KMS-11 (cell line): Measurements from ENCODE around the gene ARL10.
A peak's percentile ranks its signal among the peaks of the same experiment; 100 is the strongest.

Experiments
- H2AFZ ChIP-seq: fragments of 200-600 bp; sonication (generic); 2 replicates; pipeline ENCODE4 v1.6.1; 2016; ENCODE audit warnings: antibody characterized with exemption, mixed run types, low read depth
- H3K27ac ChIP-seq: fragments of 200-600 bp; sonication (generic); 2 replicates; pipeline ENCODE4 v1.6.1; 2016; ENCODE audit warnings: mild to moderate bottlenecking, mixed run types
- H3K27me3 ChIP-seq: fragments of 200-600 bp; sonication (generic); 2 replicates; pipeline ENCODE4 v1.6.1; 2017; ENCODE audit warnings: mild to moderate bottlenecking, low read depth, mixed run types, moderate library complexity; ENCODE audit not compliant: insufficient read depth
- H3K36me3 ChIP-seq: fragments of 200-600 bp; sonication (generic); 2 replicates; pipeline ENCODE4 v1.6.1; 2017; ENCODE audit warnings: mild to moderate bottlenecking, mixed run types; ENCODE audit not compliant: insufficient read depth
- H3K4me1 ChIP-seq: fragments of 200-600 bp; sonication (generic); 2 replicates; pipeline ENCODE4 v1.6.1; 2016; ENCODE audit warnings: mild to moderate bottlenecking, low read depth, mixed run types; ENCODE audit not compliant: poor library complexity, severe bottlenecking
- H3K4me2 ChIP-seq: fragments of 200-600 bp; sonication (generic); 2 replicates; pipeline ENCODE4 v1.7.0; 2016; ENCODE audit warnings: mild to moderate bottlenecking, mixed run types
- H3K4me3 ChIP-seq: fragments of 200-600 bp; sonication (generic); IDR thresholded peaks from 2 replicates; pipeline ENCODE4 v1.6.1; 2017; ENCODE audit warnings: low read depth, low read length, mixed read lengths; ENCODE audit not compliant: insufficient read depth
- H3K79me2 ChIP-seq: fragments of 200-600 bp; sonication (generic); 2 replicates; pipeline ENCODE4 v1.6.1; 2016; ENCODE audit warnings: low read depth, mixed run types; ENCODE audit not compliant: insufficient read depth
- H3K9ac ChIP-seq: fragments of 200-600 bp; sonication (generic); 2 replicates; pipeline ENCODE4 v1.6.1; 2016; ENCODE audit warnings: mild to moderate bottlenecking, mixed run types
- H4K20me1 ChIP-seq: fragments of 200-600 bp; sonication (generic); 2 replicates; pipeline ENCODE4 v1.6.1; 2016; ENCODE audit warnings: mild to moderate bottlenecking, mixed run types; ENCODE audit not compliant: insufficient read depth
- CTCF ChIP-seq: fragments of 200-600 bp; sonication (generic); conservative IDR thresholded peaks from 2 replicates; pipeline ENCODE4 v1.6.1; 2017; ENCODE audit warnings: low read depth, mild to moderate bottlenecking, antibody characterized with exemption, low read length, moderate library complexity, mixed read lengths

ARL10 gene

GRCh38 chr5:176392526-176392925 lies 27.2 kb downstream of the ARL10 start:
- H2AFZ ChIP-seq, result no peak overlapping the region
- H3K4me3 ChIP-seq, result no peak overlapping the region
- H3K27me3 ChIP-seq, result no peaks in the 10 kb centered on the region
- H3K79me2 ChIP-seq, result peaks cover 18% of the 10 kb centered on the region
- no peak overlapping the region for H3K4me2 ChIP-seq
- H3K4me1 ChIP-seq, result peaks cover 23% of the 10 kb centered on the region
- H3K27ac ChIP-seq, result no peak overlapping the region
- H3K9ac ChIP-seq, result no peak overlapping the region
- TF ChIP-seq CTCF, result no peak
- H4K20me1 ChIP-seq, result no peaks in the 10 kb centered on the region
- no peaks in the 10 kb centered on the region for H3K36me3 ChIP-seq

- Histone ChIP-seq H4K20me1 (no peaks in the 10 kb centered on the region), H3K27me3 (no peaks in the 10 kb centered on the region), H3K36me3 (no peaks in the 10 kb centered on the region), H3K4me1 (peaks cover 23% of the 10 kb centered on the region), H3K79me2 (peaks cover 9% of the 10 kb centered on the region; the same call in 1 of the 2 replicates), H2AFZ (no peak overlapping the region), H3K4me3 (no peak overlapping the region), H3K9ac (no peak overlapping the region), H3K27ac (no peak overlapping the region), H3K4me2 (no peak overlapping the region)
- TF ChIP-seq CTCF, result no peak
These were observed 28.8 kb downstream of the ARL10 start for GRCh38 chr5:176394096-176394495.

- Histone ChIP-seq H3K36me3 (no peaks in the 10 kb centered on the region), H4K20me1 (no peaks in the 10 kb centered on the region), H3K4me1 (peaks cover 22% of the 10 kb centered on the region), H3K9ac (no peak overlapping the region), H3K27me3 (no peaks in the 10 kb centered on the region), H3K4me2 (no peak overlapping the region), H2AFZ (no peak overlapping the region), H3K27ac (no peak overlapping the region), H3K4me3 (no peak overlapping the region), H3K79me2 (peaks cover 3% of the 10 kb centered on the region; the same call in 1 of the 2 replicates)
- TF ChIP-seq CTCF, result no peak
These were observed 29.8 kb downstream of the ARL10 start for GRCh38 chr5:176394881-176395675.

- Histone ChIP-seq H3K4me1 (peaks cover 14% of the 10 kb centered on the region), H3K4me3 (no peak overlapping the region), H4K20me1 (no peaks in the 10 kb centered on the region), H2AFZ (no peak overlapping the region), H3K4me2 (peak overlapping the region; percentile 21; the same call in 1 of the 2 replicates), H3K79me2 (no peaks in the 10 kb centered on the region), H3K9ac (no peak overlapping the region; the same call in 1 of the 2 replicates), H3K36me3 (no peaks in the 10 kb centered on the region), H3K27me3 (no peaks in the 10 kb centered on the region), H3K27ac (peak overlapping the region; percentile 53)
- TF ChIP-seq CTCF, result 0 out of 2 replicates have a peak, but pooled peaks have one; percentile 11
These were observed 31.0 kb downstream of the ARL10 start for GRCh38 chr5:176396330-176396729.
